ENCODE data around the gene ELAVL1.
"Not testable (repeated sequence)": the region's sequence is repeated elsewhere in the genome, so short reads cannot be mapped to it uniquely, and the experiment has no call there.

The ELAVL1 gene

GRCh38 chr19:8044018-8044417 is 38.6 kb upstream of the ELAVL1 start:
- no peak for TF ChIP-seq CTCF (IDR thresholded peaks at IDR 0.05; ENCODE audit: low read depth, low read length, missing control alignments)
- no peak for DNase-seq (ENCODE audit: low read depth)
- in situ Hi-C loops (cut with HindIII; ENCODE audit: low sequenced_read_pairs), result no loop called here
- no peak overlapping the region for H3K4me3 ChIP-seq (ENCODE audit: low read depth, low read length)

DNA sequence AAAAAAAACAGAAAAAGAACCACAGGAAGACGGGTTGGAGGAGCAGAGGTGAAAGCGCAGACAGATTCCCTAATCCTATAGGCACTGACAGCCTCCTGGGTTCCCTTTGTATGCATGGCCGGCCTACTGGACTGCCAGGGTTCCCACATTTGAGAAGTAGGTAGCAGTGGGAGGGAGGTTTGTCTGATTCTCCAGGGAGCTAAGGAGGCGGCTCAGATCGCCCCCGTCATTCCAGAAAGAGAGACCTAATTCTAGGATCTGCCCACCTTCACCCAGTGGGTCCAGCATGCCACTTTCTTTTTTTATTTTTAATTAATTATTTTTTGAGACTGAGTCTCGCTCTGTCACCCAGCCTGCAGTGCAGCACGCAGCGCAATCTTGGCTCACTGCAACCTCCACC is 37.5 kb upstream of the ELAVL1 start:
- in situ Hi-C loops (cut with HindIII; ENCODE audit: low sequenced_read_pairs), result no loop called here
- TF ChIP-seq CTCF (IDR thresholded peaks at IDR 0.05; ENCODE audit: low read depth, low read length, missing control alignments), result no peak
- no peak overlapping the region for H3K4me3 ChIP-seq (ENCODE audit: low read depth, low read length)
- no peak for DNase-seq (ENCODE audit: low read depth)

DNA sequence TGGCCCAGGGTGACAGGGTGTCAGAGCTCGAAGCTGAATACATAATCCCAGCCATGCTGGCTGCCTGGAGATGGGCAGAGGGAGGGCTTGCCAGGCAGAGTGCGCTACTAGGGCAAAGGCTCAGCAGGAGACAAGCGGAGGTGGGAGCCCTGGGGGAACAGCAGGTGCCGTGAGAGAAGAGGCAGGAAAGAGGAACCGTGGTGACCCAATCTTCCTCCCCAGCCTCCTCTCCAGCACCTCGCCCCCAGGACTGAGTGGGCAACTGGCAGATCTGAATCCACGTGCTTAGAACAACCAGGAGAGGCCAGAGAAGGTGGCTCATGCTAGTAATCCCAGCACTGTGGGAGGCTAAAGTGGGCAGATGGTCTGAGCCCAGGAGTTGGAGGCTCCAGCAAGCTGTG is 36.1 kb upstream of the ELAVL1 start:
- H3K4me3 ChIP-seq (ENCODE audit: low read depth, low read length), result no peak overlapping the region
- no peak for TF ChIP-seq CTCF (IDR thresholded peaks at IDR 0.05; ENCODE audit: low read depth, low read length, missing control alignments)
- in situ Hi-C loops (cut with HindIII; ENCODE audit: low sequenced_read_pairs), result no loop called here
- no peak for DNase-seq (ENCODE audit: low read depth)

DNA sequence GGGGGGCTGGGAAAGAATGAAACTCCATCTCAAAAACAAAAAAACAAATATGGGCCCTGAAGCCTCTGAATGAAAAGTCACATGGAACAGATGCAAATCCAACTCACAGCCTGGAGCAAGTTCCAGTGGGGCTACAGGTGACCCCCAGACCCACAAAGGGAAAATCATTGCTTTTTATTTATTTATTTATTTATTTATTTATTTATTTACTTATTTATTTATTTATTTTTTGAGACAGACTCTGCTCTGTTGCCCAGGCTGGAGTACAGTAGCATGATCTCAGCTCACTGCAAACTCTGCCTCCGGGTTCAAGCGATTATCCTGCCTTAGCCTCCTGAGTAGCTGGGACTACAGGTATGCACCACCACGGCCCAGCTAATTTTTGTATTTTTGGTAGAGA is 33.8 kb upstream of the ELAVL1 start:
- in situ Hi-C loops (cut with HindIII; ENCODE audit: low sequenced_read_pairs), result no loop called here
- H3K4me3 ChIP-seq (ENCODE audit: low read depth, low read length), result no peak overlapping the region
- TF ChIP-seq CTCF (IDR thresholded peaks at IDR 0.05; ENCODE audit: low read depth, low read length, missing control alignments), result no peak
- no peak for DNase-seq (ENCODE audit: low read depth)

DNA sequence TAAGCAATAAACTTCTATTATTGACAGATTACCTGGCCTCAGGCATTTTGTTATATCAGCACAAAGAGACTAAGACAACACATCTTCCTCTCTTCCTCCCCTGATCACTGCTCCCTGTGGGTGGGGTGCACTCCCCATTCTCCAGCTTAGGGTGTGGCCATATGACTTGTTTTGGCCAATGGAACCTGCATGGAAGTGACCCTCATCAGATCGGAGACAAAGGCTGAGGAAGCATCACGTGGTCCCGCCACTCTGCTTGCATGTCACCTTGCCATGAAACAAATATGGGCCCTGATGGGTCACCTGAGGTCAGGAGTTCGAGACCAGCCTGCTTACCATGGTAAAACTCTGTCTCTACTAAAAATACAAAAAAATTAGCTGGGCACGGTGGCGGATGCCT is 33.4 kb upstream of the ELAVL1 start:
- no peak for DNase-seq (ENCODE audit: low read depth)
- H3K4me3 ChIP-seq (ENCODE audit: low read depth, low read length), result no peak overlapping the region
- in situ Hi-C loops (cut with HindIII; ENCODE audit: low sequenced_read_pairs), result no loop called here
- TF ChIP-seq CTCF (IDR thresholded peaks at IDR 0.05; ENCODE audit: low read depth, low read length, missing control alignments), result no peak

- H3K4me3 ChIP-seq (ENCODE audit: low read depth, low read length), result no peak overlapping the region
- in situ Hi-C loops (cut with HindIII; ENCODE audit: low sequenced_read_pairs), result no loop called here
- DNase-seq (ENCODE audit: low read depth), result no peak
- TF ChIP-seq CTCF (IDR thresholded peaks at IDR 0.05; ENCODE audit: low read depth, low read length, missing control alignments), result no peak
These were observed 31.1 kb upstream of the ELAVL1 start for GRCh38 chr19:8036434-8037099.

DNA sequence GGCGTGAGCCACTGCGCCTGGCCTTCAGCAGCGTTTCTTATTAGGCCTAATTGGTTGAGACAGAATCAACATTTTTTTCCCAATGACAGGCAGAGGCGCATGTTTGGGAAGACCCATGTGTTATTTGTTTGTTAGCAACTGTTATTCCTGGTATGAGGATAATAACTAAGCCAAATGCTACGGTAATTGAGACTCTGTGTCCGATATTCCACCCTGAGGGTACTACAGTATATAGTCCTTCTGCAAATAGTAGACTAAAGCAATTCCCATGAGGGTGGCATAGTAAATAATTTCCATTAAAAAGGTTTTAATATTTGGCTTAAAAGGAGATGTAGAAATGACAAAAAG is 28.7 kb upstream of the ELAVL1 start:
- DNase-seq (ENCODE audit: low read depth), result no peak
- no peak for TF ChIP-seq CTCF (IDR thresholded peaks at IDR 0.05; ENCODE audit: low read depth, low read length, missing control alignments)
- no peak overlapping the region for H3K4me3 ChIP-seq (ENCODE audit: low read depth, low read length)
- in situ Hi-C loops (cut with HindIII; ENCODE audit: low sequenced_read_pairs), result no loop called here

GRCh38 chr19:8033287-8034177 is 28.1 kb upstream of the ELAVL1 start:
- H3K4me3 ChIP-seq (ENCODE audit: low read depth, low read length); DNase-seq (ENCODE audit: low read depth); in situ Hi-C loops (cut with HindIII; ENCODE audit: low sequenced_read_pairs): not testable (repeated sequence)

Data from astrocyte of the cerebellum (primary cell).